ELF-1 (cell line): Measurements from ENCODE around the gene ZCCHC2.
A peak's percentile ranks its signal among the peaks of the same experiment; 100 is the strongest.

Experiments used
- DNase-seq: peaks from one replicate; pipeline ENCODE4 v3.0.0-alpha.2; 2016; ENCODE audit warnings: low read depth, low spot score

The ZCCHC2 gene

DNA sequence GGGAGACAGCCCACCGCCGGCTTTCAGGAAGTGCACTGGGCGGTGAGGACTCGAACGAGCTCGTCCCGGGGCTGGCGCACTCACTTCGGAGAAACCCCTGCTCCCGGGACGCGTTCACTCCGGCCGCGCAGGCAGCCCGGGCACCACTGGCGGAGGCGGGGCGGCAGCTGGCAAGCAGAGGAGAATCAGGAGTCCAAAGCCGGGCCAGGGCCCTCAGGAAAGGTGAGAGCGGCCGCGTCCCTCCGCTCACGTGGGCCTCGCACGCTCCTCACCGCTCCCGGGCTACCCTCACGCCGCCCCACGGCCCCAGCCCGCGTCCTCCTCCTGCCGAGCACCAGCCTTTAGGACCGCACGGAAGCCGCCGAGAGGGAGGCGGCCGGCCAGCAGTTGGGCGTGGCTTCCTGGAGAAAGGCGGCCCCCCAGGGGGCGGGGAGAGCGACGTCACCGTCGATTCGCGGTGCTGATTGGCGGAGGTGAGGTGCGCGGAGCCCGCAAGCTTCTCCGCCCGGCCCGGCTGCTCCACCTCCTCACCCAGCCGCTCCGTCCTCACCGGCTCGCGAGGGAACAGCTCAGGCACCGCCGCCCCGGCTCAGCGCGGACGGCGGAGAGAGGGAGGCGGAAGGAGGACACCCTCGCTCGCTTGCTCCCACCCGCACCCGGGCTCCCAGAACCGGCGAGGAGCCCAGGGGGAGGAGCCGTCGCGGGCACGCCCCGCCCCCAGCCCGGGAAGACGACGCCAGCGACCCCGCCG is at the start of gene ZCCHC2:
Gene ZCCHC2, plus strand, starts transcription at position 522 of the 751 bp plus-strand sequence. CDS start 400 bp downstream, outside the sequence.
- peak; percentile 99 for DNase-seq

DNA sequence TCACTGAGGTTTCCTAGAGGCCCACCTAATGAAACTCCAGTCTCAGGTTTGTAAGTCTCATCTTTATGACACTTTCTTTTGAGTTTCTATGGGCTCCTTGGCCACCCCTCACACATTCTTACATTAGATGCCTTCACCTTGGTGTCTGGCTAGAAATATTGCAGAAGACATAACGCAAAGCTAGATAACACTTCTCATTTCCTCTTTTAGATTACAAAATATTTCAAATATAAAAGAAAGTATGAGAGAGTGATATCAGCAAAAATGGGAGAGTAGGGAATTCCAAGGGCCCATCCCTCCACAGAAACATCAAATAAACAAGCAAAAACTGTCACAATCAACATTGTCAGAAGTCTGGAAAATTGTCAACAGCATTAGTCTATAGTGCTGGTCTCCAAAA is 43.3 kb upstream of the ZCCHC2 start:
- no peak for DNase-seq

DNA sequence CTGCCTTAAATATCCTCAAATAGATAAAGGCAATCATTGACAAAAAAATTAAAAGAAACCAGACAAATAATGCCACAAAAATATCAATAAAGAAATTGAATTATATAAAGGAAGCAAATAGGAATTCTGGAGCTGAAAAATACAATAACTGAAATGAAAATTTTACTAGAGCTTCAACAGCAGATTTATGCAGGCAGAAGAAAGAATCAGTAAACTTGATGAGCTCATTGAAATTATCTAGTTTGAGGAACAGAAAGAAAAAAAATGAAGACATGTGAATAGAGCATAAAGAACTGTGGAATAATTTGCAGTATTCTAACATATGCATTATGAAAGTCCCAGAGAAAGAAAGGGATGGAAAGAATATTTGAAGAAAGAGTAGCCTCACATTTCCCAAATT is 41.9 kb upstream of the ZCCHC2 start:
- no peak for DNase-seq

DNA sequence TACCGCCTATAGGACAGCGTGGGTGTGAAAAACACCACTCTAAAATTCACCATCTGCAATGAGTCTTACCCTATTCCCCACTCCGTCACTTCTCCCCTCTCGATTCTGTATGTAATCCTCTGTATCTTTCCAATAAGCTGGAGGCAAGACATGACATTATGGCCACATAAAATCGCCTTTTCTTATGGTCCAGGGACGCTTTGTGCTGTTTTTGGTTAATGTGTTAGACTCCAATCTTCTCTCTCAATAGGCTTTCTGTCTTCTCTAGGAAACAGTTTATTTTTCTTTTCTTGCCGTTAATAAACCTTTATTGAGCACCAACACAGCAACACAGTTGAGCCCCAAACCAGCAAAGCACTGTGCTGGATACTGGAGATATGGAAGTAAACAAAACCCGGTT is 37.9 kb upstream of the ZCCHC2 start:
- no peak for DNase-seq

DNA sequence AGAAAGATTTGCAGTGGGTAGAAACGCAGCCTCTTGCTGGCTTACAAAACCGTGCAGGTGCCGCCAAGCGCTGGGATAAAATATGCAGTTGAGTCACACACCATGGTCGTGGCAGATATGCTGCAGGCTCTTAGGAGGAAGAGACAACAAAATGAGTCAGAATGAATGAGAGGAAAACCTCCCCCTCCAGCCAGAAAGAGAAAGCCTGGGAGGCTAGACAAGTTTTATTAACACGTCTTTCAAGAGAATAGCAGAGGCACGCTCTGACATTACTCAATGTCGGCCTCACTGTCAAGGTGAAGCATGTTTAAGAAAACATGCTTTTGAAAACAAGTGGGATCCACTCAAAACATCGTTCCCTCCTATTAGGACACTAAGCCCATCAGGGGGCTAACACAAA is 37.1 kb upstream of the ZCCHC2 start:
- DNase-seq: peak; percentile 72

DNA sequence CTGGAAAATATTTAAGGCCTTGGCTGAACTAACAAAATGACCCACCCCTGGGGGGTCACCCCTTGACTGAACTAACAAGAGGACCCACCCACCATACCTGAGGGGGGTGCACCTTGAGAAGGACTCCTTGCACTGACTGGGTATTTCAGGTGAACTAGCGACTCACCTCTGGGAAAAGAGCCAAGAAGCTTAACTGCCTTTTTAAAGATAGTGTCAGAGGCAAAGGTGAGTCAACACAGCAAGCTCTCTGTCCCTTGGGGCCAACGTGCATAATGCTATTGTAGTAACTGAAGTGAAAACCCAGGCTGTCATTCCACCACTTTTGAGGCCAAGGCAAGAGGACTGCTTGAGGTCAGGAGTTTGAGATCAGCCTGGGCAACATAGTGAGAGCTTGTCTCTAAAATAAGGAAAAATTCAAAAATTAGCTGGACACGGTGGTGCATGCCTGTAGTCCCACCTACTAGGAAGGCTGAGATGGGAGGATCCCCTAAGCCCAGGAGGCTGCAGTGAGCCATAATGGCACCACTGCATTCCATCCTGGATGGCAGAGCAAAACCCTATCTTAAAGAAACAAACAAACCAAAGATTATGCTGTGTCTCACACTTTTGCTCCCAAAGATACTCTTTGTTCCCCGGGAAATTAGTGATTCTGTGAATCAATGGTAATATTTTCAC is 36.4 kb upstream of the ZCCHC2 start:
- peak; percentile 37 for DNase-seq

DNA sequence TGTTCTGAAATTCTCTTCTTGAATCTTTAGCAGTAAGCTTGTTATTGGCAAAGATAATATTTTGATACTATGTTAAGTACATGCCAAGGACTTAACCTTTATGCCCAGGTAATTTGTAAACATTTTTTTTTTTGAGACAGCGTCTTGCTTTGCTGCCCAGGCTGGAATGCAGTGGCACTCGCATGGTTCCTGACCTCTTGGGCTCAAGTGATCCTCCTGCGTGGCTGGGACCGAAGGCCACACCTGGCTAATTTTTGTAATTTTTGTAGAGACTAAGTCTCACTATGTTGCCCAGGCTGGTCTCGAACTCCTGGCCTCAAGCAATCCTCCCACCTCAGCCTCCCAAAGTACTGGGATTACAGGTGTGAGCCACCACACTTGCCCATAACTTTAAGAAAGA is 35.7 kb upstream of the ZCCHC2 start:
- no peak for DNase-seq

DNA sequence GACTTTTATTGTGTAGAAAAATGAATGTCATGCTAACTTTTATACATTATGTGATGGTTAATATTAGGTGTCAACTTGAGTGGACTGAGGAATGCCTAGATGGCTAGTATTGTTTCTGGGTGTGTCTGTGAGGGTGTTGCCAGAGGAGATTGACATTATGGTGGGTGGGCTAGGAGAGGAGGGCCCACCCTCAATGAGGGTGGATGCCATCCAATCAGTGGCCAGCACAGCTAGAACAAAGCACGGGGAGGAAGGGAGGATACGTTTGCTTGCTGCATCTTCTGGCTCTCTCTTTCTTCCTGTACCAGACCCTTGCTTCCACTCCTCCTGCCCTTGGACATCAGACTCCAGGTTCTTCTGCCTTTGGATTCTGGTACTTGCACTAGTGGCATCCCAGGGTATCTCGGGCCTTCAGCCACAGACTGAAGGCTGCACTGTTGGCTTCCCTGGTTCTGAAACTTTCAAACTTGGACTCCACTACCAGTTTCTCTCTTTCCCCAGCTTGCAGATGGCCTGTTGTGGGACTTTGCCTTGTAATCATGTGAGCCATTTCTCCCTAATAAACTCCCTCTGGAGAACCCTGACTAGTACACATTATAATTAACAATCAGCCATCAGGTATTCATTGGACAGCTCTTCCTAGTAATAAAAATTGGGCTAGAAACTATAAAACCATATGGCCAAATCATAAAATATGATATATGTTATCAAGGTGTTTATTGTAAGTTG is 31.7 kb upstream of the ZCCHC2 start:
- DNase-seq: no peak

DNA sequence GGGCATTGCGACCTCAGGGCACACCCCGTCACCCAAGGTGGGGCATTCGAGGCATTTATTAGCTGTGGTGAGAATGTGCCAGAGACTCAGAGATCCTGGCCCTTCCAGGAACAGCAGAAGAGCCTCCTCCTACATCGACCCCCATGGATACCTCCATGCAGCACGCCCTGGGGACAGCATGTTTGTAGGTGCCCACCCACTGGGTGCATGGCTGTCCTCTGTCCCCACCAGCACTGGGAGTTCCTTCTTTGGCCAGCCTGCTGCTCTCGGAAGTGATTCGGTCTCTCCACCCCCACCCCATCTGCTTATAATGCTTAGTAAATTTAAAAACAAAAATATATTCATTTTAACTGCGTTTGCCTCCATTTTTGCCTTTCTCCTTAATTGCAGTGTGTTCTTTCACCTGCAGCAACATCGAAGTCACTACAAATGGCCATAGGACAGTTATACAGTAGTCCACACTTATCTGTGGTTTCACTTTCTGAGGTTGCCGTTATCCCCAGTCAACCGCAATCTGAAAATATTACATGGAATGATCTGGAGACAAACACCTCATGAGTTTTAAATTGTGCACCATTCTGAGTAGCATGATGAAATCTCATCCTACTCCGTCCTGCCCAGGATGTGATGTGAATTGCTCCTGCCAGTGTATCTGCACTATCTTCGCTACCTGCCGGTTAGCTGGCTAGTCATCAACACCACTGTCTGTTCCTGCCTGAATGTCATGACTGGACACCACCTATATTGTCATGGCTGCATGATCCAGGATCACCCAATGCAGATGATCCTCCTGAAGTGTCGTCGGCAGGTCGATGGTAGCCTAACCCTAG is 29.6 kb upstream of the ZCCHC2 start:
- DNase-seq: no peak

DNA sequence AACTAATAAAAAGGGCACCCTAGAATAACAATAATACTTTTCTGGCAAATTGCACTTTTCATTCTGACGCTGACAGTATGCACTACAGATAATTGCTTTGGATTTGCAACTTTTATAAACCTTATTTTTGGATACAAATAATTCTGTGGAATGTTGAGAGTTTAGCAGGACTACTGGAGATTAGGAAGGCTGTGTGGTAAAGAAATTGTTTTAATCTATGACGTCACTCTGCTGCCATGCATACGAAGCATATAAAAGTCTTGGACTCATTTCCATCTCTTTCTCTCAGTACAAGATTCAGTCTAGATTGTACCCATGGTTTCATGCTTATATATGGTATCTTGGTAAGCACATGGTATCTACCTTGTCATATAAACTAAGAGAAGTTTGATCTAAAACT is 28.1 kb upstream of the ZCCHC2 start:
- no peak for DNase-seq

DNA sequence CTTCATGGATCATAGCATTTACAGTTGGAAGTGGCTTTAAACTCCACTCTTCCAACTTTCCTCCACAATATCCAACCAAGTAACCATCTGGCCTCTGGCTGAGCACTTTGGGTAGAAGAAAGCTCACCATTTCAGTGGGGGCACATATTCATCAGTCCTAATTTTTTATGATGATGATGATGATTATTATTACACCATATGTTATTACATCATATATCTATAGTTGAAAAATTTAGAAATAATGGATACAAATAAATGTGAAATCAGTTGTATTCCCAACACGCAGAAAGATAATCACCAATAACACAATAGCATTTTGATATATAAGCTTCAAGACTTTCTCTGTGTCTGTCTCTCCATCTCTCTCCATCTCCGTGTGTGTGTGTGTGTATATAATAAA is 26.6 kb upstream of the ZCCHC2 start:
- no peak for DNase-seq

DNA sequence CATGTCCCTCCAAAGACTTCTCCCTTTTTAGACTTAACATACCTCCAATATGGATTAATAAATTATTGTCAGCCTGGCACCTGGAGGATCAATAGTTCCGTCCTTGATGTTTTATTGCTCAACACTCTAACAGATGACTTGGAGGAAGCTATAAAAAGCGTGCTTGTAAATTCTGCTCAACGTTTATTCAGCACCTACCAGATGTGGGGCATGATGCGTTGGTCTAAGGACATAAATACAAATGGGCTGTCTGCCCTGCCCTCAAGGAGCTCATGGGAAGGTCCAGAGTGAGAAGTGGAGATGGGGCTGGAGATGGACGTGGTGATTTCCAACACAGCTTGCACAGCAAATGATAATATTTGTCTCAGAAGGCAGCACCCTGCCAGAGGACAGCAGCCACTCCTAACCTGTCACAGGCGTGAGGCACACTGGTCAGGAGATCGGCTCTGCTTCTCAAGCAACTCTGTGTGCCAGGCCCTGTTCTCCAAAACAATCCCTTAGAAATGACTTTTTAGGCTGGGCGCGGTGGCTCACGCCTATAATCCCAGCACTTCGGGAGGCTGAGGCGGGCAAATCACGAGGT is 25.5 kb upstream of the ZCCHC2 start:
- DNase-seq: no peak

DNA sequence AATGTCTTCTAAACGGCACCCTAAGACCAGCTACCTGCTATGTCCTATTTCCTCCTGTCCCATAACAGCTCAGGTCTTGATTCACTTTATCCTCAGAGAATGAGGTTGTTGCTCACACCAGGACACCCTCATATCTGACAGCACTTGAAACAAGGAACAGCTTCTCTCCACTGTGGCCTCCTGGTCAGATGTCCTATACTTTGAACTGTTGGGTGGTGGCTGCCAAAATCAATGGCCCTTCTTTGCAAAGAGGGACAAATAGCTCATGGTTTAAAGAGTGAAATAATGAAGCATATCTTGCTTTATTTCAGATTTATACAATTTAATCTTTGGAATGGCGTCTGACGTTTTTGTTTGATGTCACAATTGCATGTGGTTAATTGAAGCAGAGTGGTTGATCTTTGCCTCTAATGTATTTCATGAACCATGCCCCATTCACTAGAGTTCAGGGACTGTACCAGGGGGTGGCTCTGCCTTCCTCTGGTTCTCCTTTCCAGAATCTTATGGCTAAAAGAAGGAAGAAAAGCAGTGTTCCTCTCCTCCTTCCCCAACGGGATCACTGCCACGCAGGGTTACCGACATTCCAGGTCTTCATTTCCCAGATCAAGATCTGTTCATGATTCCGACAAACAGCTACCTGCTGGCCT is 24.1 kb upstream of the ZCCHC2 start:
- no peak for DNase-seq

DNA sequence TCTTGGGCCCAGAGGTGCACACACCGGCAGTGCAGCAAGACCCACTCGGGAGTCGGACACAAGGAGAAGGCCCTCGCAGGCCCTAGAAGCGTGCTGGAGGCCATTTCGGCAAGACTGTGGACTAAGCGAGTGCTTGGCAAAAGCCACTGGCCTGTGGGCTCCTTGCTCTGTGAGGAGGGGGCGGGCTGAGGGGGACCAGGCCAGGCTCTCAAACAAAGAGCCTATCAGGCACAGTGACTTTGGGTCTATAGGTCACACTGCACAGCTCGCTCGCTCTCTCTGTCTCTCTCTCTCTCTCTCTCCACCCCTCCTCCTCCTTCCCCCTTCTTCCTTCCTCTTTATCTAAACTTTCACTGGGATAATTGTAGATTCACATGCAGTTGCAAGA is 23.6 kb upstream of the ZCCHC2 start:
- DNase-seq: no peak

DNA sequence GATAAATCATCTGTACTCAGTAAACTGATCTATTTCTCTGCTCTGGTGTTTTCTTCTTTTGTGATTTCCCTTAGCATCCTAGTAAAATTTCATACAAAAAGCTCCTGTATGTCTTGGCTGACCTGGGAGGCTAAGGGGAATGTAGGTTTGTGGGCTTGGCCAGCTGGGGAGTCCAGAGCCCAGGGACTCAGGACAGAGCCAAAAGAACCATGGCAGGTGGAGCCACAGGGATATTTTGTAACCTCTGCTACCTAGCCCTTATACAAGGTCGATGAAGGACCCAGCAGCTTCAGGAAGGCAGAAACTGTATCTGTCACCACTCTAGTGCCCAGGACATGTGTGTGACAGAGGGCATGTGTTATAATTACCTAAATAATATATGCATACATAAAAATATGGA is 22.7 kb upstream of the ZCCHC2 start:
- DNase-seq: no peak

DNA sequence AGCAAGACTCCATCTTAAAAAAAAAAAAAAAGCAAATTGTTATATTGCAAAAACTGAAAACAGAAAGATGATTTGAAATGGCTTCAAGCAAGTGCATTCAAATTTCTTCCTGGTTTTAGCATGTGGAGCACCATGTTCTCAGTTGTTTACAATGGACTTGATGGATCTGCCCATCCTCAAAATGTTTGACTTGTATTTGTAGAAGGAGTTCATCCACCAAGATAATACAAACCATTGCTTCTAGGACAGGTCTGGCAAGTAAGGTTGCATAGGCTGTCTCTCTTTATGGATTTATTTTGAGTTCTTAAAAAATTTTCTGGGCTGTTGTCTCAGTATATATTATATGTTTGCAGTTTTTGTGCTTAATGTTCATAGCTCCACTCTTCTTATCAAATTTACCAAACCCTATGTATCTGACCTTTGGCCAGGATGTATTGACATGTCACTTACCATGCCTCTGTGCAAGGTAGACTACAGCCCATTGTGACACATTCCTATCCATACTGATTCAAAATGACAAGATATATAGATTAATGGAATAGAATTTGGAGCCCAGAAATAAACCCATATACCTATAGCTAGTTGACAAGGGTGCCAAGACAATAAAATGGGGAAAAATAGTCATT is 21.7 kb upstream of the ZCCHC2 start:
- no peak for DNase-seq

DNA sequence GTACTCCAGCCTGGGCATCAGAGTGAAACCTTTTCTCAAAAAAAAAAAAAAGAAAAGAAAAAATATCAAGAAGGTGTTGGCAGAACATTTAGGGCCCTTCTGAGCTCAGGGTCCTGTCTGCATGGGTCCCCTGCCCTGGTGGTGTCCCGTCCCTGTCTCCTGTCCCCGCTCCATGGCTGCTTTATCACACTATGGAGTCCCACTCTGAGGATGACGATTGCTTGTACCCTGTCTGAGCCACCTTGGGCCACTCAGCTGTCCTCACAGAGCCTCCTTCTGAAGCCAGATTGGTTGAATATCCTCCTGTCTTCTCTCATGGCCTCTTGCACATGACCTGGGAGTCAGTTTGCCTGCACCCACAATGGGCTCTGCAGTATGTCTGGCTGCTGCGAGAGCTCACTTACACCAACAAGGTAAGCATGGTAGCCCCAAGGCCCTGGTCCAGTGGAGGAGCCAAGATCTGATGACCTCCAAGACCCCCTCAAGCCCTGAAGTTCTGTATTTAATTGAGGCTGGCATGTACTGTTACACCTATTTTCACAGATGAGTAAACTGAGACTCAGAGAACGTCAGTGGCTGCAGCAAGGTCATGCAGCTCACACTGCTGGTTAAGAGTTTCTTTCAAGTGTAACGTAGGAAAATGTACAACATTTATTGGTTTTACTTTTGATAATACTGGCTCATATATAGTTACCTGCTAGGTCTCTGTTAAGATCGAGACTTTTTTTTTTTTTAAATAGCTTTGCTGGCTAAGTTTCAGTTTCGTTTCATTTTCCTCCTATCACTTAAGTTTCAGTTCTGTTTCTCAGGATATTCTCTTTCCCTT is 16.9 kb upstream of the ZCCHC2 start:
- DNase-seq: no peak

DNA sequence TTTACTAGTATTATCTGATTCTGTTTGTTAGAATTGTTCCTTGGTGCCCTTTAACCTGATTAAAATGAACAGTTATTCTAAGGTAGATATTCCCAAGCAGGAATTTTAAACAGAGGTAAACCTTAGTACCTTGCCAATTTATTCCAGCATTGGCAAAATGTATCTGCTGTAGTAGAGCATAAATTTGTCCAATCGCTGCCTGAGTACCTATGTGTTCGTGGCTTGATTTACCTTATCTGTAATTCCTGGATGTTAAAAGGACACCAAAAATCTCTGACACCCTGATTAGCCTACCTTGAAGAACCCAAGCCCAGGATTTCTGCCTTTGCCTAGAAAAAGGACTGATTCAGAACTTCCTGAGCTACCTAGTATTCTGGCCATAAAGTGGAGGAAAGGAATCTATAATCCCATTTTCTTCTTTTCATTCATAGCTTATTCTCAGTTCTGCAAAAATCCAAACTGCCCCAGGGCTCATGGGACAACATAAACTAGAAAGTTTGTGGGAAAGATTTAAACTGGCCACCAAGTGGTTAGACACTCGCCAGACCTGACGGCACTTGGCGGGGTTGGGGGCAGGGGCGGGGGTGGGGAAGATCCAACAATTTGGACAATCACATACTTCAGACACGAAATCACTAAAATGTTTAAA is 16.2 kb upstream of the ZCCHC2 start:
- DNase-seq: no peak

DNA sequence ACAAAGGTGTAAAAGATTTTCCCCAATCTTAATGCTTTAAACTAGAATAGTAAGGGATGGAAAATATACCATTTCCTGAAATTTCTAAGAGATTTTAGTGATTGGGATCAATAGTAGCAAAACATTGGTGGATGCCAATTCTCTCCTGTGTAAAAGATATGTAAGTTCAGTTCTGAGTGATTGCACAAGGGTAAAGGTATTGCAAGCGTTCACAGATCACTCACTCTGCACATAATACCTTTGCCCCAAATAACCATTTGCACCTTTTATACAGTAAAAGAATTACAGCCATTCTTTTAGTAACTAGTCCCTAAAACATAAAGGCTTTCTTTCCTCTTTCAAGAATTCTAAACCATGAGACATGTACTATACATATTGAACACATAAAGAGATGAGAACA is 13.0 kb upstream of the ZCCHC2 start:
- no peak for DNase-seq
